Stomach (tissue), 4 donors: Measurements from ENCODE around the gene SAMM50.

Experiments
- EP300 ChIP-seq: sonication (generic); formaldehyde crosslinking; IDR thresholded peaks from one replicate; pipeline ENCODE4 v1.6.1; 2017; ENCODE audit warnings: antibody characterized with exemption
- POLR2A ChIP-seq, 4 donors: fragments of 450-650 bp; IDR thresholded peaks; one replicate each; pipeline ENCODE4 v1.6.1; 2016; ENCODE audit warnings: antibody characterized with exemption in 4 of 4, control low read depth in 2 of 4, mild to moderate bottlenecking in 1 of 4, moderate library complexity in 1 of 4
- POLR2AphosphoS5 ChIP-seq, 3 donors: sonication (generic); formaldehyde crosslinking; IDR thresholded peaks; one replicate each; pipeline ENCODE4 v1.6.1; 2016; ENCODE audit warnings: antibody characterized with exemption in 3 of 3
- TF ChIP-seq, protein P1 (sequence below), 7 experiments: fragments of 450-650 bp in 4 of 7; fragments of 200-600 bp in 3 of 7; sonication (generic) in 3 of 7; IDR thresholded peaks; one replicate each; pipeline ENCODE4 v1.5.1; 2016 to 2019; ENCODE audit warnings: antibody characterized with exemption in 7 of 7, control low read depth in 2 of 7, mild to moderate bottlenecking in 1 of 7

DNA sequence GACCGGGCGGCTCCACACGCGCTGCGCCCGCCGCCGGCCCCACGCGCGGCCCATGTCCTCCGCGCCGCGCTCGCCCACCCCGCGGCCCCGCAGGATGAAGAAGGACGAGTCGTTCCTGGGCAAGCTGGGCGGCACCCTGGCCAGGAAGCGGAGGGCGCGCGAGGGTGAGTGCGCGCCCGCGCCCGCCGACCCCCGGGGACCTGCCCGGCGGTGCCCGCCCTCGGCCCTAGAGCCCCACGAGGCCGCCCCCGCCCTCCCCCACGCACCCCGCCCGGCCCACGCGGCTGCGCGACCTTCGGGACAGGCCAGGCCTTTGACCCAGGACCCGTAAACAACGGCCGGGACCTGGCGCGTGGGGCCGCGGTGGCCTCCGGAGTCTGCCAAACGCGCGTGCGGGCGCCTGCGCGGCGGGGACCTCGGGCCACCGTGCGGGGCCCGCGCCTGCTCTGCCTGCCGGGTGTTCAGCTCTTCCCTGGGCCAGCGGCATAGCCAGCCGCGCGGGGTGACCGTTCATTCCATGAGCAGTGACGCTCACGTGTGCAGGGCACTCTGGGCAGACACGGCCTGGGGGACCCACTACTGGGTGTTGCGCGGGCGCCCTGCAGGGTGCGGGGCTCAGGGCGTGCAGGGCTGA, 69.2 kb downstream of the SAMM50 start, which contains the start of gene PARVB:
- TF ChIP-seq, protein P1, sequence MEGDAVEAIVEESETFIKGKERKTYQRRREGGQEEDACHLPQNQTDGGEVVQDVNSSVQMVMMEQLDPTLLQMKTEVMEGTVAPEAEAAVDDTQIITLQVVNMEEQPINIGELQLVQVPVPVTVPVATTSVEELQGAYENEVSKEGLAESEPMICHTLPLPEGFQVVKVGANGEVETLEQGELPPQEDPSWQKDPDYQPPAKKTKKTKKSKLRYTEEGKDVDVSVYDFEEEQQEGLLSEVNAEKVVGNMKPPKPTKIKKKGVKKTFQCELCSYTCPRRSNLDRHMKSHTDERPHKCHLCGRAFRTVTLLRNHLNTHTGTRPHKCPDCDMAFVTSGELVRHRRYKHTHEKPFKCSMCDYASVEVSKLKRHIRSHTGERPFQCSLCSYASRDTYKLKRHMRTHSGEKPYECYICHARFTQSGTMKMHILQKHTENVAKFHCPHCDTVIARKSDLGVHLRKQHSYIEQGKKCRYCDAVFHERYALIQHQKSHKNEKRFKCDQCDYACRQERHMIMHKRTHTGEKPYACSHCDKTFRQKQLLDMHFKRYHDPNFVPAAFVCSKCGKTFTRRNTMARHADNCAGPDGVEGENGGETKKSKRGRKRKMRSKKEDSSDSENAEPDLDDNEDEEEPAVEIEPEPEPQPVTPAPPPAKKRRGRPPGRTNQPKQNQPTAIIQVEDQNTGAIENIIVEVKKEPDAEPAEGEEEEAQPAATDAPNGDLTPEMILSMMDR (IDR thresholded peaks at IDR 0.05), result no peak
- TF ChIP-seq POLR2A (IDR thresholded peaks at IDR 0.05) (no peak), EP300 (no peak), POLR2AphosphoS5 (IDR thresholded peaks at IDR 0.05) (no peak)
